Right hindlimb (tissue), 1 donor: ENCODE data around the gene DGKB.

ENCODE experiments used
- DNase-seq: peaks from one replicate; pipeline ENCODE4 v3.0.0-alpha.2; 2018

The DGKB gene

DNA sequence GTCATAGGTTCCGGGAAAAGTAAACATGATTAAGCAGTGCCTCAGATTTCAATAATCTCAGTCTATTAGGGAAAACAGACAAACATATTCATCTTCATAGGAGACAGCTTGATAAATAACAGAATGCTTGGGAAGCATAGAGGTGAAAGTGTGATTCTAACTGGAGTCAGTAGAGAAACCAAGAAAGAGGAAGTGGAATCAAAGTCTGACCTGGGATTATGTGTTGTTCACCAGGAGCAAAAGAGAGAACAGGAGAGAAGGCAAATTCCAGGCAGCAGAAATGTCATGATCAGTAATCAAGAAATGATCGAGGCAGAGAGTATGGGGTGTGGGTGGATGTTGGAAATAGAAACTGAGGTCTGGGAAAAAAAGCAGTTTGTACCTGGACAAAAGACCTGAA lies 43.7 kb downstream of the DGKB start:
- DNase-seq, result no peak

DNA sequence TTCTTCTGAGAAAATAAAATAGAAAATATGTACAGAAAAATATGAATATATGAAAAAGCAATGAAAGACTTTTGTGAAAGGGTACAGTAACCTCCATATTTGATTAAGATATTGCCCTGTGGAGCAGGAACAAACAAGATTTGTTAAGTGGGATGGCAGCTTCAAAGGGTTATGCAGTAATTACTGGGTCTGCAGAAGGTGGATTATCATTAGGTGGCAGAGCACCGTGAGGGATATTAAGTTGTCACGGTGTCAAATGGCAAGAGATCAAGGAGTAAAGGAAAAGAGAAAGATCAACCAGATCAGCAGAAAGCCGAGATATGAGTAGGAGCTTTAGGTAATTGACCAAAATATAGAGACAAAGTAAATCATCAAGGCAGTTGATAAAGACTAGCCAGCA lies 44.1 kb downstream of the DGKB start:
- DNase-seq, result no peak

DNA sequence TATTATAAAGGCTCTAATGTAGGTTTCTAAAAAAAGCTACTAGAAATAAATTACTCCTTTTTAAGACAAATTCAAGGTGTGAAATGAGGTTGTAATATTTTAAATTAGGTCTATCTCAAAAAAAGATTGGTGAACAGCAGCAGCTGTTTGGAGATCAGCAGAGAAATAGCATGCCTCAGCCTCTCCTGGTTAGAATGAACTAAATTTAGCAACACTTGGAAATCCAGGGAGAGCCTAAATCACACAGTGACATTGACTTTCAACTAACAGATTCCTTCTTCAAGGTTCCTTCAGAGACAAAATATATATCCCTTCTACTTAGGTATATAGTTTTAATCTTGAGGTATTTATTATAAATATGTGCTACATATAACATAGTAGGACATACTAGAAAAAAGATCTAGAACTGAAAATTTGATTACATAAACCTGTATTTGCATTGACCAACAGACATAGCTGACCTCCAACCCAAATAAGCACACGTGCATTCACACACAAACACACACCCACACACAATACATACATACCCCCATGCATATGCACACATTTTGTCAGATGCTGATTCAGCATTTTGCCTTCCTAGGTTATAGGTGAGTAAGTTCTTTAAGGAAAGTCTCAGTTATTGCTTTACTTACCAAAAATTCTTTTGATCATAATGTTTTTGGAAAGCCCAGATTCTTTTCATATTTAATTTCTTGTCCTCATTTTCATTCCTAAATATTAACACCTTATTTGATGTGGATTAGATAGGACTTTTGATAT lies 47.3 kb downstream of the DGKB start:
- no peak for DNase-seq

DNA sequence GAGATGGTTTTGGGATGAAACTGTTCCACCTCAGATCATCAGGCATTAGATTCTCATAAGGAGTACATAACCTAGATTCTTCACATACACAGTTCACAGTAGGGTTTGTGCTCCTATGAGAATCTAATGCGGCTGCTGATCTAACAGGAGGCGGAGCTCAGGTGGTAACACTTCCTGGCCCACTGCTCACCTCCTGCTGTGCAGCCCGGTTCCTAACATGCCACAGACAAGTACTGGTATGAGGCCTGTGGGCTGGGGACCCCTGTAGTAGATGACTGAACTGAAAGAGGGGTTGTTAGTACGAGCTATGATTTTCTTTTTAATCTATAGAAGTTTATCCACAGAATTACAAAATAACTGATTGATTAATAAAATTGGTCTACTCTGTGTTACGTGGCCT lies 48.1 kb downstream of the DGKB start:
- DNase-seq, result no peak

GRCh38 chr7:14851610-14852009 lies 50.9 kb downstream of the DGKB start:
- no peak for DNase-seq

DNA sequence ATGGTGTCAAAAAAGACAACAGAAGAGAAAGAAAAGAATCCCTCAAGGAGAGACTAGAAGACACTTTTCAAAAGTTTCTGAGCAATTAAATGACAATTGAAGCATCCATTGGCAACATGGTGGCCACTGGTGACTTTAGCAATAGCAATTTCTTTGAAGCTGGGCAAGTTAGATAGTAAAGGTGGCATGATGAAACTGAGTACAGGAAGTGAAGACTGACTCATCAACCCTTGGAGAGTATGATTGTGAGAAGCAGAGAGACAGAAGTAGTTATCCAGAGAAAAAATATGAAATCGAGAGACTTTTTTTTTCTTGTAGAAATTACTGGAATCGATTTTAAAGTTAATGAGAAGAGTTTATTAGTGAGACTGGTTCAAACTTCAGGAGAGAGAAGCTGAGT lies 52.5 kb downstream of the DGKB start:
- DNase-seq, result no peak

- DNase-seq, result no peak
These were observed 56.1 kb downstream of the DGKB start for GRCh38 chr7:14846405-14846804.

GRCh38 chr7:14843755-14844154 lies 58.8 kb downstream of the DGKB start:
- no peak for DNase-seq

- DNase-seq, result no peak
These were observed 60.0 kb downstream of the DGKB start for GRCh38 chr7:14842523-14842922.

DNA sequence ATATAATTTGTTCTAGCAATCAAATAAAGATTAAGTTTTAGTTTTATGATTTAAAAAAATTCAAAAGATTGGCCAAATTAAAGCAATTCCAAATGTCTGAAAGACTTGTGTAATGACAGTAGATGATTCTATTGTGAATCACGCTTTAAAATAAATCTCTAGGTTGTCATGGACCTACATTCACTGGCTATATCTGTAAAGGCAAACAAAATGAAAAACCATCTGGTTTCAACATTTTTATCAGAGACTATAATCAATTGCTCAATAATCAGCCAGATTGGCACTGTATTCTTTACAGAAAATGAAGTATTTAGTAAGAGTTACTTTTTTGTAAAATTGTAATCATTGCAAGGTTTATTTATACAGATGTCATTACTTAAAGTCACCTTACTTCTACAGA lies 60.7 kb downstream of the DGKB start:
- no peak for DNase-seq

DNA sequence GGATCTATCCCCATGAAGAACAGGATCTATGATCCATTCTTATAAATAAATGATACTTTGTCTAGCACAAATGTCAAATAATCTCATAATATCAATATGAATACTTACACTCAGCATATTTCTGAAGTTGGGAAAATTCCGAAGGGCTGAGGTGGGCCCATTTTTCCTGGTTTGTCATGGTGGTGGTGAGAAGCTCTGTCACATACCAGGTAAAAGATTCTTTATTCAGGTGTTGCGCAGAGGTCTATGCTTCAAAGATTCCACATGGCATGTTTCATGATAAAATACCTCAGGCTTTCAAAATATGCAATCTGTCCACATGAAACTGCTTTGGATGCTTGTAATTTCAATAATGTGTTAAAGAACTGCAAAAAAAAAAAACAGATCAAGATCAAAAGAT lies 61.5 kb downstream of the DGKB start:
- DNase-seq, result no peak

GRCh38 chr7:14839307-14839706 lies 63.2 kb downstream of the DGKB start:
- no peak for DNase-seq

DNA sequence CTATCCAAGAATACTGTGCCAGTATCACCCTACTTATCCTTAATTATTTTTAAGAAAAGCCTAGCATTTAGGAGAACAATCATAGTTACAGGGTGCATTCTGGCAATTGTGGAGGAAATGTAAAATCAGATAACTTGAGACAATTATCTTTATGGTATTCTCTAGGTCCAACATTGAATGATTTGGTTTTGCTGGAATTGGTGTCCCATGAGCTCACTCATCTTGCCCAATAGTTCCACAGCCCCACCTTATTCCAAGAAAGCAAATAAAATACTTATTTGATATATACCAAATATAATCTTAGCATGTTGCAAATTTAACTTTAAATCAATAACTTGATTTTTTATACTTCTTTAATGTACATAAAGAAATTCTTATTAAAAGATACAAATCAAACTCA lies 65.3 kb downstream of the DGKB start:
- DNase-seq, result no peak

DNA sequence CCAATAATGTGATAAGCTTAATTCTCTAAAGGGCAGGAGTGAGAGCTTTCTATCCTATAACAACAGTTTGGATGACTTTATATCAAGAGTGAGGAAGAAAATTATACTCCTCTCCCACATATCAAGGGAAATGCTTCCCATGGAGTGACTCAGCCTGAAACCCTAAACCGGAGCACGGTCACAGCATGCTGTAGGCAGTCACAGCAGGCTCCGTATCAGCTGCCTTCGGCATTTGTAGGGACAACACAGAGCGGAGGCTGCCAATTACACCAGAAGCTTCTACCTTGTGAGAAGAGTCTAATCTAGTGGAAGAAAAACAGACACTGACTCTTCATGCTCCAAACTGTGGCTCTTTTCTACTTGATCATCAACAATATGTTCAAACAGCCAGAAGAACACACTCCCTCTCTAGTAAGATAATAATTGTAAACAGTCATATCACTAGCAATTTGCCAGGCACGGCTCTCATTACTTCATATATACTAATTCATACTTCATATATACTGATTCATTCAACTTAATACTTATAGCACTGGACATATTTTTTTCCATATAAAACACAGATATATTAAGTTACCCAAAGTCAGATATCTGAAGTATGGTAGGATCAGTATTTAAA lies 65.9 kb downstream of the DGKB start:
- DNase-seq, result peak; percentile 51

DNA sequence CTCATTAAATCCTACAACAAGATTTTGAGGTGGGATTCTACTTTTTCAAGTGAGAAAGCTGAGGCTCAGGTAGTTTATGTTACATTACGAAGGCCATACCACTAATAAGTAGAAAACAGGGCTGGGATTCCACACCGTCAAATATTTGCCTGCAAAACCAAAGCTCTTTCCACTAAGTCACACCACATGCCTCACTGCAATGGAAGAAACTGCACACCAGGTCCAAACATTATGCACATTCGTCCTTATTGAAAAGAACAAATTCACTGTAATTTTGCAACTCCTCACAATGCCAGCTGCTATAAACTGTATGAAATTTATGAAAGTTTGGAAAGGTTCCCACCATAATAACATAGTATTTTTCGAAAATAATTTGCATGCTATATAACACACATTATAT lies 66.5 kb downstream of the DGKB start:
- no peak for DNase-seq

GRCh38 chr7:14835384-14835783 lies 67.2 kb downstream of the DGKB start:
- DNase-seq, result no peak

GRCh38 chr7:14834883-14835282 lies 67.7 kb downstream of the DGKB start:
- no peak for DNase-seq

DNA sequence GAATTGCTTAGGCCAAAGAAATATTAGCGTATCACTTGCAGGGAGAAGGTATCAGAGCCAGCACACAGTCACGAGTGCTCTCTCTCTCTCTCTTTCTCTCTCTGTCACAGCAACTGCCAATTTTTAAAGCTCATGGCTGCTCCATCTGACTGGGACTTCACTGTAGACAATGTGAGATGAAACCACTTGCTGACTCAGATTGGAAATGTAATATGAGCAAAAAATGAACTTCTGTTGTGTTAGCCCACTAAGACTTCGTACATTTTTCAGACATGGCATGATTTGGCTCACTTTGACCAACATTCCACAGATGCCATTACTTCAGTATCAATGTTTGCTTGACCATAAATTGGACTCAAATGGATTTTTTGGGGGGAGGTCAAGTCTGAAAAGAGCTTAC lies 68.1 kb downstream of the DGKB start:
- no peak for DNase-seq

DNA sequence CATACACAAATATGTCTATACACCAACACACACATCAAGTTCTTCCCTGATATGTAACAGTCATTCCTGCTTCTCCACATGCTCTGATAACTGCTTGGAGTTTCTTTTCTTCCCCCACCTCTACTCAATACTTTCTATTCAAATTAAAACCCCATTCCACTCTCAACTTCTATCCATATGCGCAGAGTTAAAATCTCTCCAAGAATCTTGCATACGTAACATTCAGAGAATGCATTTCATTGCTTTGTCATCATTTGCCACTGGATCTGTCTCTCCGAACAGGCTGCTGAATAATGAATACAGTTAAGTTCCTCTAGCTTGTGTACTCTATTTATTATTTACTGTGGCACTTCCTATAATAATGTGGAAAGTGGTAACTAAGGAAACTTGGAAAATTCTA lies 68.8 kb downstream of the DGKB start:
- DNase-seq, result no peak

DNA sequence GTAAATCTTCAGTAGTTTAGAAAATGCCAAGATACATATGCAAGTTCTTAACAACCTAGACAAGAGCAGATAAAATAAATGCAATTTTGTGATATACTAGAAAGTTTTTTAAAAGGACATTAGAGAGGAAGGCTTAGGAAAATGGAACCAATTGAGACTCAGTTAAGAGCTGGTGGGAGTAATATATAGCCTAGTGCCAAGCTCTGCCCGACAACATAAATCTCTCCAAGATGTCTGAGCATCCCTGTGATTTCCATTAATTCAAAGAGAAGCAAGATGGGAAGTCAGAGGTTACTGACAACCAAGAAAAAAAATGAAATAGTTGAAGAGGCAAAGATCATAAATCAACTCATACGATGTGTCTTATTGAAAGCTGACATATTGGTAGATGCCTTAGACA lies 74.5 kb downstream of the DGKB start:
- no peak for DNase-seq

DNA sequence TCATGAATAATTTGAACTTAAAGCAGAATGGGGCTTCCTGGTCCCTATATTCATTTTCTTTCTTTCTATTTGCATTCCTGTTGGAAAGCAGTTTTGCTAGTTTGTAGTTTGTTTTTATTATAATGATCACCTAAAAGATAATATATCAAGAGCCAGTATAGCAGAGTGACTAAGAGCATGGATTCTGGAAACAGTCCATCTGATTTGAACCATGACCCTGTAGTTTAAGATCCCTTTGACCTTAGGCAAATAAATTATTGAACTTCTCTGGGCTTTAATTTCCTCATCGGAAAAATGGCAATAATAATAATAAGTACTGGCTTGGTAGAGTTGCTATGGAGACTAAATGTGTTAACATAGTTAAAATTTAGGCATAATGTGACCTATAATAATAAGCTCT lies 76.1 kb downstream of the DGKB start:
- DNase-seq, result no peak

- no peak for DNase-seq
These were observed 76.6 kb downstream of the DGKB start for GRCh38 chr7:14825912-14826311.

DNA sequence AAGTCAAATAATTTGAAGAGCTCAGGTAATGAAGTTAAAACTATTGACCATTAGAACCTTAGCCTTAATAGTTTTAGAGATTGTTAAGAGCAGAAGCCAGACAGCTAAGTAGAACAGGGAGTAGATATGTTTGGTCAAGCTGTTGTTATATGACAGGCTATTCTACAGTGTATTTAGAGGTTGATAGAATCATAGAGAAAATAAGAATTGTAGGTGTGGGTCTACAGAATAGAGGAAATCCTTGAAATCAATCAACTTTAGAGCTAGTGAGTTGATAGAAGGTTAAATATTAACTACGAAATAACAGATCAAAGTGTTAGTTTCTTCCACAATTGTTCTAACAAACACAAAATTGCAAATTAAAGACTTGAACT lies 80.1 kb downstream of the DGKB start:
- no peak for DNase-seq

GRCh38 chr7:14821757-14822480 lies 80.6 kb downstream of the DGKB start:
- no peak for DNase-seq
